Measurements from ENCODE around the gene NAP1L5. TPM values are rescaled to one million over a fixed set of nuclear protein-coding genes. Genes with fewer than 3 reads are reported as not detected.

The NAP1L5 gene
- total RNA-seq, 2 donors from 2014 or later, result 7.7 to 10.5 TPM

- Histone ChIP-seq H3K27ac (no peak overlapping the region), H3K36me3 (no peaks in the 10 kb centered on the region), H3K4me1 (replicated peaks) (peaks cover 4% of the 10 kb centered on the region), H3K27me3 (replicated peaks; ENCODE audit: insufficient read depth) (no peaks in the 10 kb centered on the region), H3K4me3 (no peak overlapping the region), H3K9me3 (no peaks in the 10 kb centered on the region)
- TF ChIP-seq POLR2AphosphoS5 (IDR thresholded peaks at IDR 0.05) (no peak), POLR2A (IDR thresholded peaks at IDR 0.05) (no peak), CTCF (IDR thresholded peaks at IDR 0.05) (no peak)
- intact Hi-C loops (cut with DNase I), result no loop called here
- WGBS, result 70% methylated on average over 2 of the region's 2 CpGs
- DNase-seq (ENCODE audit: low spot score), result no peak
These were observed 35.9 kb downstream of the NAP1L5 start for GRCh38 chr4:88661739-88662138.

DNA sequence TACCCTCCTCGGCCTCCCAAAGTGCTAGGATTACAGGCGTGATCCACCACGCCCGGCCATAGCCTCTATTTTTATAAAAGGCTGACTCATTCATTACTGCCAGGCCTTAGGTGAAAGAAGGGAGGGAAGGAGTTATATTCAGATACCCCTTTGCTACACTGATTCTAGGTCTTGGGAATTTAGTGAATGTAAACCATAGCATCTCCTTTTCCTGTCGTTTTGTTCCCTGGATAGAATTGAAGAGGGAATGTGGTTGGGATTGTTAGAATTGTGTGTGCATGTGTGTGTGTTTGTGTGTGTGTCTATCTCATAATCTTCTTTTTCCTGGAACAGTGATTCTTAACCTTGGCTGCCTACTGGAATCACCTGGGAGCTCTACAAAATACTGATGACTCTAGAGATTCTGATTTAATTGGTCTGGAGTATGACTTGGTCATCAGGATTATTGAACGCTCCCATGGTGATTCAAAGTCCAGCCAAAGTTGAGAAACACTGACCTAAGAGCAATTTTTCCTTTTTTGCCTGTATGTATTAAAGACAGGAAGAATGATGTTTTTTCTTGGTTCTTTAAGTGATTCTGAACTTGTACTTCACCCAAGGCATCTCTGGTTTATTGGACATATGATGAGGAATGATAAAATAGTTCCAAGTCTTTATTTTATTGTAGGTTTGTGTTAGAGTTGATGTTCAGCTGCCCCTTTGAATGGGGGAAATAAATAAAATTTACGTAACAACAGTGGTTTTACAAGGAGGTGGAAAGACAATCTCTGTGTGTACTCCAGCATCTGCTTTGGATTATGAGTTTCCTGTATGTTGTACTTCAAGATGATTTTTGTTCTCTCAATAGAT lies 37.0 kb downstream of the NAP1L5 start:
- H3K27me3 ChIP-seq (replicated peaks; ENCODE audit: insufficient read depth), result no peaks in the 10 kb centered on the region
- H3K4me3 ChIP-seq, result no peak overlapping the region
- intact Hi-C loops (cut with DNase I), result no loop called here
- H3K9me3 ChIP-seq, result no peaks in the 10 kb centered on the region
- peaks cover 4% of the 10 kb centered on the region for H3K4me1 ChIP-seq (replicated peaks)
- 74% methylated on average over 7 of the region's 7 CpGs for WGBS
- no peaks in the 10 kb centered on the region for H3K36me3 ChIP-seq
- TF ChIP-seq POLR2A (IDR thresholded peaks at IDR 0.05) (no peak), POLR2AphosphoS5 (IDR thresholded peaks at IDR 0.05) (no peak), CTCF (IDR thresholded peaks at IDR 0.05) (no peak)
- H3K27ac ChIP-seq, result no peak overlapping the region
- DNase-seq (ENCODE audit: low spot score), result no peak

DNA sequence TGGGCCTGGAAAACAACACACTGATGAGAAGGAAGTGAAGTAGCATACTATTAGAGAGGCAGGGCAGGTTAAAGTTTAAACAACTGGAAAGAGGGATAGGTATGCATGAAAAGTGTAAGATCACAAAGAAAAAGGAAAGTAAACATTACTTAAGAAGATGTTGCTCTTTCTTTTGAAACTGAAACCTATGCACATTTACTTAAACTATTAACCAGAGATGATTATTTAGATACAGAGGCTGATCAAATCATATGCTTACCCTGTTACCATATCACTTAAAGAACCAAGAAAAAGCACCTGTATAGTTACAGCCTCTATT lies 37.8 kb downstream of the NAP1L5 start:
- Histone ChIP-seq H3K27me3 (replicated peaks; ENCODE audit: insufficient read depth) (no peaks in the 10 kb centered on the region), H3K9me3 (no peaks in the 10 kb centered on the region), H3K27ac (no peak overlapping the region), H3K4me1 (replicated peaks) (peaks cover 4% of the 10 kb centered on the region), H3K36me3 (no peaks in the 10 kb centered on the region), H3K4me3 (no peak overlapping the region)
- intact Hi-C loops (cut with DNase I), result loop anchor here (1.0 to 2.0 kb wide), 2 partner anchors 121 to 129 kb away; no protein-coding TSS in a partner anchor
- DNase-seq (ENCODE audit: low spot score), result no peak
- TF ChIP-seq POLR2AphosphoS5 (IDR thresholded peaks at IDR 0.05) (no peak), POLR2A (IDR thresholded peaks at IDR 0.05) (no peak)

DNA sequence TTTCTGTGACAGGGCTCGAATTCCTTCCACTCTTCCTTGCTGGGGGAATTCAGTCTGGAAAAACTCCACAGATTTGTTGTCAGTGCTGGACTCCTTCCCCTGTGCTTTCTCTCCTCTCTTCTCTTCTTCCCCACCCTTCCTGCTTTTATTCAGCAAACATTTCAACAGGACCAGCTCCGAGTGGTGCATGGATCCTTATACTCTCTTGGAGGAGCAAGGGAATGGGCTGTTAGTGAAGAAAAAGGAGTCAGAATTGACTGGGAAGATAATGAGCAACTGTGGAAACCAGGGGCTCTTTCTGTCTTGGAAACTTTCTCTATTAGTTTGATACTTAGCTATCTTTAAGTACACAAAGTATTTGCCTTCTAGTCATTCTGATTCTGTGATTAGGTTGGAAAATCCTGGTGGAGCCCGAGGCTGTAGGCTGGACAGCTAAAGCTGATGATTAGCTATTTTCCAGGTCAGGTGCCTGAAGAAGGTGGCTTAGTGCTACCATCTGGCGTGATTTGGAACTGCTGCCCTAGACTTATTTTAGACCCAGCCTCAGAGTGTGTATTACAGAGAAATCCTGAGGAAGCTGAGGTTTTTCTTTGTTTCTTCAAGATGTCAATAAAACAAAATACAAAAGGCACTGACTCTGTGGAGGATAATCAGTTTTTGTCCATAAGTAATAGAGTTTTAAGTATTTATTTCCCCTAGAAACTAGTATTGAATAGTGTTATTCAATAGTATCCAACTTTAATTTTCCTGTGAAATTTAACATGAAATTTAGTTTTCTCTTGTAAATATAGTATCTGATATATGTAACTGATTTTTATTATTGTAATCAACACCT lies 38.4 kb downstream of the NAP1L5 start:
- Histone ChIP-seq H3K27me3 (replicated peaks; ENCODE audit: insufficient read depth) (no peaks in the 10 kb centered on the region), H3K27ac (peak overlapping the region; percentile 56 to 64), H3K4me3 (no peak overlapping the region), H3K9me3 (no peaks in the 10 kb centered on the region), H3K36me3 (no peaks in the 10 kb centered on the region), H3K4me1 (replicated peaks) (peaks cover 4% of the 10 kb centered on the region)
- WGBS, result 22% methylated on average over 4 of the region's 4 CpGs
- intact Hi-C loops (cut with DNase I), result loop anchor here (1.0 to 2.0 kb wide), 2 partner anchors 120 to 128 kb away; no protein-coding TSS in a partner anchor
- peak; percentile 58 for DNase-seq (ENCODE audit: low spot score)
- TF ChIP-seq POLR2AphosphoS5 (IDR thresholded peaks at IDR 0.05) (peak; percentile 47), POLR2A (IDR thresholded peaks at IDR 0.05) (no peak), CTCF (IDR thresholded peaks at IDR 0.05) (peak; percentile 55 to 83 (median 69))

GRCh38 chr4:88655226-88655625 lies 42.4 kb downstream of the NAP1L5 start:
- 89% methylated on average over 3 of the region's 3 CpGs for WGBS
- no peaks in the 10 kb centered on the region for H3K36me3 ChIP-seq
- no peaks in the 10 kb centered on the region for H3K27me3 ChIP-seq (replicated peaks; ENCODE audit: insufficient read depth)
- no peak overlapping the region for H3K4me3 ChIP-seq
- H3K27ac ChIP-seq, result no peak overlapping the region
- intact Hi-C loops (cut with DNase I), result no loop called here
- no peak for DNase-seq (ENCODE audit: low spot score)
- no peaks in the 10 kb centered on the region for H3K9me3 ChIP-seq
- TF ChIP-seq POLR2A (IDR thresholded peaks at IDR 0.05) (no peak), POLR2AphosphoS5 (IDR thresholded peaks at IDR 0.05) (no peak), CTCF (IDR thresholded peaks at IDR 0.05) (no peak)
- peaks cover 4% of the 10 kb centered on the region for H3K4me1 ChIP-seq (replicated peaks)
